ENCODE results near the gene GPR119.
"Not testable (repeated sequence)": the region's sequence is repeated elsewhere in the genome, so short reads cannot be mapped to it uniquely, and the experiment has no call there.

The GPR119 gene

DNA sequence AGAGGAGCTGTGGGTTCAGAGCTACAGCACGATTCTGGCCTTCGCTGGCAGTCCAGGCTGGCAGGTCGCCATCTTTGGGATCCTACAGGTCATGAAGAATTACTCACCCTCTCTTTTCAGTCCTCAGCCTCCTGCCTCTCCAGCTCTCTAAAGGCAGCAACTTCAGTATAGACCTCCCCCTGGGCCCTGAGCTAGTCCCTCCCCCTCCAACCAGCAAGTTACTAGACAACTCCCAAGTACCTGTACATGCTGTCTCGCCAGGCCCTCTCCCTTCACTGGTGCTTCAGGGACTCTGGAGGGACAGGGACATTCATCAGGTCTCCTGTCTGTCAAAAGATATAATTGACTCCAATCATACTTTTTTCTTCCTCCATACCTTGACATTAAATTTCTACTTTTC, at the start of gene GPR119:
Gene GPR119 (minus strand): TSS at position 155 of the 400 bp plus-strand sequence. CDS start 227 bp downstream, outside the sequence.
- no peak for DNase-seq

DNA sequence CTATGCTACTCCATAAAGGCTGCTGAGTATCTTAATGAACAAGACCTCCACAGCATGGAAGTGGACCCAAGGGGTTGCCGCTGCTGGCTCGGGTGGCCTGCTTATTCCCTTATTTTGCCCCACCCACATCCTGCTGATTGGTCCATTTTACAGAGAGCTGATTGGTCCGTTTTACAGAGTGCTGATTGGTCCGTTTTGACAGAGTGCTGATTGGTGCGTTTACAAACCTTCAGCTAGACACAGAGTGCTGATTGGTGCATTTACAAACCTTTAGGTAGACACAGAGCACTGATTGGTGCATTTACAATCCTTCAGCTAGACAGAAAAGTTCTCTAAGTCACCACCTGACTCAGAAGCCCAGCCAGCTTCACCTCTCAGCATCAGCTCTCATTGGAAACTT, 43.8 kb upstream of the GPR119 start:
- not testable (repeated sequence) for DNase-seq

DNA sequence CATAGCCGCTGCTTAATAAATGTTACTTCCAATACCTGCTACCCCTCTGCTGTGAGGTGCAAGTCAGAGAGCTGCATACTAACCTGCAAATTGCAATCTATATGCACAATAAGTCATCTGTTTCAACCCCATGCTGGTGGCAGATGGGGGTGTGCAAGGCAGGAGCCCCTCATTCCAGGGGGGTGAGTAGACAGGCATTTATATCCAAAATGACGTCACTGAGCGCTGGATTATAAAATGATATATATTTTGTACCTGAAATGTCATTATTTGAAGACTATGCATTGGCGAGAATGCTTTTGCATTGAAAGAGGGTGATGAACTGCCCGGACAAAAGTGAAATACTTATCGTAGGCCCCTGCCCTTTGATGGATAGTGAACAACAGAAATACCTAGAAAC, 41.1 kb upstream of the GPR119 start:
- no peak for DNase-seq

DNA sequence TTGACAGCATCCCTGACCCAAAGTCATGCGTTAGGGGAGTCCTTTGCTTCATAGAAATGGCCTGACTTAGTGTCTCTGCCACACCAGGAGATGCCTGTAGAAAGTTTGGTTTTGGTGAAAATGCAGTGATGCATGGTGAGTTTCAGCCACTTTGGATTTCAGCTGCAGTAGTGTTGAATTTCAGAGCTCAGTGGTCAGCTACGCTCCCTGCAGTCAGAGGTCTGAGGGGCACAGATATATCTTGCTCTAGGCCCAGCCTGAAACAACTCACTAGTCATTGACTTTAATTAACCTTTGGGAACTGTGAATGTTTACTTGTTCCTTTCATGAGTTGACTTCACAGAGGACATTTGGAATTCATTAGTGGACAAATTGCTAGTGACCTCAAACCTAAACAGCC, 33.8 kb upstream of the GPR119 start:
- DNase-seq: no peak

DNA sequence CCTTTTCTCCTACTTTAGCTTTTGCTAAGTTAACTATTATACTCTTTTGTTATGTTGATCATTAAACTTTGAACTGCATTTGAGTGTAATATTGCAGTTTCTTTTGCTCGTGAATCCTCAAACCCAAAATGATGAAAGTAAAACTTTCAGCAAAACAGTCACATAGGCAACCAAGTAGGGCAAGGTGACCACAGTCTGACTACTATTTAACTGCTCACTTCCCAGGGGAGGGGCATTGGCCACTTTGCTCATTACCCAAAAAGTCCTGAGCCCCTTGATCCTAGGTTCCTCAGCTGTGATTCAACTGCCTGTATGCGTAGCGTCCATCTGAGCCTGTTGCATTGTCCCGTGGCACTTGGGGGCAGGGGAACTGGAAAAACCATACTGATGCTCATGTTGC, 33.3 kb upstream of the GPR119 start:
- no peak for DNase-seq

DNA sequence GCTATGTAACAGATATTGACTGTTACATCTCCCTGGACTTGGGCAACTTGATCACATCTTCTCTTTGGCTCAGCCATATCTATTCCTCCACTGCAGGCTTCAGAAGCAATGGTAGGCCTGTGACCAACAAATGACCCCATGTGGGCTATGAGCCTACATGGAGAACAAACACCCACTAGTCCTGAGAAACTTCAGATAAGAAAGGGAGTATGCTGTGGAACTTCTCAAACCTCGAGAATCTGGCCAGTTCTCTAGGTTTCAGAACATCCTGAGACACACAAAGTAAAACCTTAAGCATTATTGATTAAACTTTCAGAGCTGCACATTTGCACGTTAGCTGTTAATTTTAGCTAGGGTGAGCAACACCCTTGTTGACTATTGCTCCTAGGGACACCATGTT, 32.6 kb upstream of the GPR119 start:
- no peak for DNase-seq

DNA sequence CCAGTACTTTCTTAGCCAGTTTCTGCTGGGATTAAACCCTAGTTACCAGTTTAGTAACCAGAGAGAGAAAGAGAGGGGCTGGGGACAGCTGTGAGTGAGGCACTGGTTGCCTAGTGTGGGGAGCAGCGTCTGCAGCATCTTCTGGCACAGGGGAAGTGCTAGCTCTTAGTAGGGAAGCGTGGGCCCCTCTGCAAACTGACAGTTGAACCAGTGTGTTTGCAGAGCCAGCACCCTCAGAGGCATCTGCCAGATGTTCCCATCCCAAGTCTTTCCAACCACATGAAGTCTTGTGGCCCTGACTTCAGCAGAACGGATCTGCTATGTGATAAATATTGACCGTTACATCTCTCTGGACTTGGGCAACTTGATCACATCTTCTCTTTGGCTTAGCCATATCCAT, 31.3 kb upstream of the GPR119 start:
- DNase-seq: no peak

DNA sequence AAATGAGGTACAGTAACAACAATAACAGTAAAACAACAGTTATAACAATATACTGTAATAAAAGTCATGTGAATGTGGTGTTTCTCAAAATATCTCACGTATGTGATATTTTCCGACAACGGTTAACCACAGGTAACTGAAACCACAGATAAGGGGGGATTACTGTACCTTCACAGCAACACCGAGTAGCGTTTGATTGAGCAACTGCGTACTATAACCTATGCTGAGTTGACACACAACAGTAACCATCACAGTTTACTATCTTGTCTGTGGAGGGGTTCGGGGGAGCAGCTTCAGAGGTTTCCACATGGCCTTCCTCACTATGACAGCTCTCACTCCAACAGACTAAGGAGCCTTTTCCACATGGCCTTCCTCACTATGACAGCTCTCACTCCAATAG, 29.7 kb upstream of the GPR119 start:
- no peak for DNase-seq

DNA sequence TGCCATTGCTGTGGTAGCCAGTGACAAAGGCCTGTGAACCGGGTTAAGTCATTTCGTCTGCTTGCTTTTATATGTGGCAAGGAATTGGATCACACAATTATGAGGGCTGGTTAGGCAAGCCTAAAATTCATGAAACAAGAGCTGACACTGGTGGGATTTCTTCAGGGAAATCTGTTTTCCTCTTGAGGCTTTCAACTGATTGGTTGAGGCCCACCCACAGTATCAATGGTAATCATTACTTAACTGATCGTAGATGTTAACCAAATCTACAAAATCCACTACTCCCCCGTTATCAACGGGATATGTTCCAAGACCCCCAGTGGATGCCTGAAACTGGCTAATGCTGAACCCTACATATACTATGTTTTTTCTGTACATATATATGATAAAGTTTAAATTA, 29.3 kb upstream of the GPR119 start:
- no peak for DNase-seq

DNA sequence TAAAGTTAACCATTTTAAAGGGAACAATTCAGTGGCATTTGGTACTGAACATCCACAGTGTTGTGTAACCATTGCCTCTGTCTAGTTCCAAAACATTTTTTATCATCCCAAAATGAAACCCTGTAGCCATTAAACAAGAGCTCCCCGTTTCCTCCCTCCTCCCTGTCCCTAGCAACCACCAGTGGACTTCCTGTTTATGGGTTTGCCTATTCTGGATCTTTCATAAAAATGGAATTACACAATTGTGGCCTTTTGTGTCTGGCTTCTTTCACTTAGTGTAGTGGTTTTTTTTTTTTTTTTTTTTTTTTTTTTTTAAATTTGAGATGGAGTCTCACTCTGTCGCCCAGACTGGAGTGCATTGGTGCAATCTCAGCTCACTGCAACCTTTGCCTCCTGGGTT, 27.9 kb upstream of the GPR119 start:
- DNase-seq: peak; percentile 0

DNA sequence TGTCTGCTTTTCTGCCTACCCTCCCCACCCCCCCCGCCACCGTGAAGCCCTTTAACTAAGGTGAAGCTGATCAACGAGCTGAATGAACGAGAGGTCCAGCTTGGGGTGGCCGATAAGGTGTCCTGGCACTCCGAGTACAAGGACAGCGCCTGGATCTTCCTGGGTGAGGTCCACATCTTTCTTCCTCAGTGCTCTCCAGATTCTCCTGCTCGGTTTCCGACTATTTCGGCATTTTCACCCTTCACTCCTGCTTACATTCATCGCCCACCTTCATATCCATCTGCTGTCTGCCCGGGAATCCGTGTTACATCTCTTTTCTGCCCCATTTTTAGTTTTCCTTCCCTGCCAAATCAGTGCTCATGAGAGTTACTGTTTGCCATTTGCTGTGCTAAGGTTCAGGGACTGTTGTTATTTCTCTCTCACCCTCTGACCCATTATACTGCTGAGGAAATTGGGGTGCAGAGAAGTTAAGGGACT, 16.8 kb upstream of the GPR119 start:
- DNase-seq: no peak

DNA sequence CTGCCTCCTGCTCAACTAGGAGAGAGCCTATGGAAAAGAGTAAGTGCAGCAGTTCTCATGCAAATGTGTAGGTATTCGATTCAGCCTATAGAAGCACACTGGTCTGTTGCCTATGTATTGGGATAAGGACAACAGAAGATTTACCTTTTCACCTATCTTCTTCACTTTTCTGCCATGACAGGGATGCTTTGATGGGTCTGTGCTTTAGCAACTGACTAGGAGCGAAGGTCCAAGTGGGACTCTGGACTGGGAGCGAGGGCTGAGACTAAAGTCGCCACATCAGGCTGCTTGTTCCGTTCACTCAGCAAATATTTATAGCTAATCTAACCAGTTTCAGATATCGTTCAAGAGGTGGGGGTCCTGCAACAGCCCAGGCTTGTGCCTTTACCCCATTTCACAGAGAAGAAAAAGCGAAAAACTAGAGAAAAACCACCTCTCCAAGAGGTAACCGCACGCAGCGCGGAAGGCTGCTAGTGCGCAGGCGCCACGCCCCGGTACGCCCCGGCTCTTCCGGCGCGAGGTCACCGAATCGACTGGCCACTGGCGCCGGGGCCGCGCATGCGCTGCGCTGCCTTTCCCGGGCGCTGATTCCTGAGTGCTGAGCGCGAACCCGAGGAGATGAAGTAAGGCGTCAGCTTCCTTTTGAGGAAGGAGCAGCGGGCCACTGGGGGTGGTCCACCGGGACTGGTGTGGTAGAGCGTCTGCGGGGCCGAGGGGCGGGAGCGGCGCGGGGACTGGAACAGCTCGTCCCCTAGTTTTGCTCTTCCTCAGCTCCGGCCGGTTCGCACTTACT, 16.1 kb upstream of the GPR119 start, which contains the start of gene RBMX2:
Gene RBMX2 (plus strand): TSS at position 573 of the 793 bp plus-strand sequence. CDS start 46 bp downstream, at position 619.
- peak; percentile 62 for DNase-seq

DNA sequence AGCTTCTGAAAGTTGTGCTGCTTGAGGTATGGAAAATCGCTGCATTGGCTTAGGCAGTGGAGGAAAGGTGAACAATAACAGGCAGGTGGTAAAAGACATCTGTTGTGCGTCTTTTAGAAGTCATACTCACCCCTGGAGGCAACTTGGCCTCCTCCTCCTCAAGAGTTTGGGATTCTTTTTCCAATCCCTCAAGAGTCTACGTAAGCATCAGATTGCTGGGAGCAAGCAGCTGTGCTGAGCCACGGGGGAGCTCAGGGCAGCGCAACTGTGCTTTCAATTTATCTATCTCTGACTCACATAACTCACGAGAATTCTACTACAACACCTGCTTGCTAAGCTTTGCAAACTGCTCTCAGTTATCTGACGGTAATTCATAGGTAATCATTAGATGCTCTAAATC, 9.9 kb upstream of the GPR119 start:
- no peak for DNase-seq

DNA sequence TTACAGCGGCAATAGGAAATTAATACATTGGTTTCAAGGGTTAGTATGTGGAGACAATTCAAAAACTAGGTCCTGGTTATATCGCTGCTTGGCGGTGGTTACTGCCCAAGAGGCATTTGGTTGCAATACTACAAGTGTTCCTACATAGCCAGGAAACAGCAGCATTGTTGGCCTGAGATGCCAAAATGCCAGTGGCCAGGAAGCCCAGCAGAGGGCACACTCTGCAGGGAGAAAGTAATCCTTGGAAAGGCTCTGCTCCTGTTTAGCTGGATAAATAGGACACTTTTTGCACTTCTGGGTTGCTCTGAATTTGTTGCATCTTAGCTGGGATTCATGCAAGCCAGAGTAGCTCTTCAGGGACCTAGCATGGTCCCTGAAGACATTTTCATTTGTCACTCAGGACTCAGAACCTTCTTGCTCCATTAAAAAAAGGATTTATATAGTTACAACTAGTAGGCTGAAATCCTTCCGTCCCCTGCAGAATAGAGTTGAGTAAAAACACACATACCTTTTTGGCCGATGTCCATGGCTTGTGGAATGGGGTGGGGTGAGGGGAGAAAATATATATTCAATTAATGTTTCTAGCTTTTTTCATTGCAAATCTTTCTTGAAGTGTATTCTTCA, 8.1 kb upstream of the GPR119 start:
- DNase-seq: no peak

DNA sequence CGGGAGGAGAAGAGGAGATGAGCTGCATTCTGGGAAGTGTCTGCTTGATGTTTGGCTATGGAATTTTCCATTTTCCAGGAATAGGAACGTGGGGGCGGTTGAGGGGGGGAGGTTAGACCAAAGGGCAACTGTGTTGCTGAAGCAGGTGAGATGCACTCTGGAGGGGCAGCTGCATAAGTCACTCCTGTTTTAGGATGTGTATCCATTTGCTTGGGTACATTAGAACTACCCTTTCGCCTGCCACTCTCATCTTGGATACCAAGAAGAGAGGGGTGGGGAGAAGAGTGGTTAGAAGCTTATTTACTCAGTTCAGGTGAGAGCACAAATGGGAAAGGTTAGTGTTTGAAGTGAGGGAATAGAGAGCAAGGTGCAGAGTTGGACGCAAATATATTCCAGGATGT, 934 bp upstream of the GPR119 start:
- no peak for DNase-seq

DNA sequence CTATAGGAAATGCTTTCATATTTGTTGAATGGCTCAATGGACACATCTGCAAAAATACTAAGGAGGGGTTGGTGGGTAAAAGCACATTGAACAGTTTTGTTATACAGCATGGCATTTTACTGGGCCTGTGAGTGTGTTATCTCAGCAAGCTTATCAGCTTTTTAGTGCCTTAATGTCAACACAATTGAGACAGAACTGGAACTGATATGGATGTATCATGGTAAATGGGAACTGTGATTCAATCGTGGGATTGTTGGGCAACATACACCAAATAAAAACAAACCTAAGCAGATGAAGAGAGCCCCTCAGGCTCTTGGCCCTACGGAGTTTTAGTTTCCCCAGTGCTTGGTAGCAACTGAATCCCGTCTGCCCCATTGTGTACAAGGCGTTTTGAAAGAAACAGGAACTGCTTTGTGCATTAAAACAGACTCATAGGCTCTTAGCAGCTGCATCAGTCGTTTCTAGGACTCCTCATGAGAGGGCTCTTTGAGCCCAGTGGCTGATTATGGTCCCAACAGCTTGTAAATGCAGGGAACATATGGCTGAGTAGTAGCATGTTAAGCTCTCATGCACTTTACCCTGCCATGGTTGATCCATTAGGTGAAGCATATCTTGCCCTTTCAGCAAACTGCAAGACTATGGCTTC, 7.3 kb downstream of the GPR119 start:
- no peak for DNase-seq

DNA sequence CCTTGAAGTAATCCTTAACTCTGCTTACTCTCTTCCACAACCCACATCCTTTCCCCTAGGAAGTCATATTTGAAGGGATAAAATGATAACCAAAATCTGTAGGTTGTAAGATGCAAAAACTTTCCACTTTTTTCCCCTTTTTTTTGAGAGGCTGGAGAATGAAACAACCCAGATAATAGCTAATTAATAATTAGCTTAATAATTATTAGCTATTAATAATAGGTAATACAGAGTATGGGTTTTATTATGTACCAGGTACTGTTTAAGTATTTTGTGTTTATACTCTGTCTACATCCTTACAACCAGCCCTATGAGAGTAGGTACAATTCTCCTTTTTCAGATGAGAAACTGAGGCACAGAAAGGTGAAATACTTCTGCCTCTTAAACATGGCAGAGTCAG, 9.4 kb downstream of the GPR119 start:
- no peak for DNase-seq

DNA sequence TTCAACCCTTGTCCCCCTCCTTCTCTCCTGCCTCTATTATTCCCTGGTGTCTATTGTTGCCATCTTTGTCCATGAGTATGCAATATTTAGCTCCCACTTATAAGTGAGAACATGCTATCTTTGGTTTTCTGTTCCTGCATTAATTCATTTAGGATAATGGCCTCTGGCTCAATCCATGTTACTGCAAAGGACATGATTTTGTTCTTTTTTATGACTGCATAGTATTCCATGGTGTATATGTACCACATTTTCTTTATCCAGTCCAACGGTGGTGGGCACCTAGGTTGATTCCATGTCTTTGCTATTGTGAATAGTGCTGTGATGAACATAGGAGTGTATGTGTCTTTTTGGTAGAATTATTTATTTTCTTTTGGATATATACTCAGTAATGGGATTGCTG, 33.4 kb downstream of the GPR119 start:
- DNase-seq: not testable (repeated sequence)

DNA sequence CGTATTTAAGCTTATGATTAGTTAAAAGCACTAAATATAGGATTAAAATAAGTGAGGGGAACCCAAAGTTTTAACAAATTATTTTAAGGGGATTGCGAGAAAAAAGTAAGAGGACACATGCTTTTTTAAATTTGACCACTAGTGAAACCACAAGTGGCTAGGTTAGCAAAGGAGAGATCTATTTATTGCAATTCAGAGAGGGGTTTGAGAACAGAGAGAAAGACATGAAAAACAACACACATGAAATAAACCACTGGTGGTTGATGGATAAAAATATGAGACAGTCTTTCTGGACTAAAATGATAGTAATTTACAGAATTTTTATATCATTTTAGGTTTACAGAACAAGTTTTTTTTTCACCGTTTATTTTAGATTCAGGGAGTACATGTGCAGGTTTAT, 33.9 kb downstream of the GPR119 start:
- no peak for DNase-seq

DNA sequence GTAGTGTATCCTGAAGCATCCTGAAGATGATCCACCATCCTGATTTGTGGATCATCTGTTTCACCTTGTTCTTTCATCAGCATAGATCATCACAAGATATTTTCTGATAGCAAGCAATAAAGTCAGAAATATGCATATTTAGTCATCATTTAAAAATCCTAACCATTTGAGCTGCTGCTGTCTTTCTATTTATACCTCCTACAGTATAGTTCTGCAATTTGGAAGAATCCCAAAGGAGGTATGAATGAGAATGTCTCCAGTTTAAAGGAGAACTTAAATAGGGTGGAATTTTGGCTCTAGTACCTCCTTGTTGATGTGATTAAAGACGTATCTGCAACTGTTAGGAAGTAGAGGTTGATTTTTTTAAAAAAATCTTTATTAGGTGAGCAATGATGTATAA, 38.2 kb downstream of the GPR119 start:
- no peak for DNase-seq

DNA sequence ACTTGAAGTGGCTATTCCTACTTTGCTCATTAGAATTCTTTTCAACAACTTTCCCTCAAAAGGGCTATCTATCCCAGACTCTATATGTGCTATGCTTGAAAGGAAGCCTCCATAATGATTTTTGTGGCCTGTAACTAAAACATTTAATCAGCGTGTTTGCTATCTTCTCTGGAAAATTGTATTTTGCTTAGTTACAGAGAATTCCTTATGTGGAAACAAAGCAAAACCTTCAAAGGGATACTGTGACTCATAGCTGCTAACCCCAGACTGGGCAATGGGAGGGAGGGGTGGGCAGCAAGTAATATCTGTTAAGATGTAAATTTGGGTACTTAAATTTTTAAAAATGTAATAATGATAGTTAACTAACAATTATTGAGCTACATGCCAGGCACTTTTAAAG, 42.1 kb downstream of the GPR119 start:
- no peak for DNase-seq

DNA sequence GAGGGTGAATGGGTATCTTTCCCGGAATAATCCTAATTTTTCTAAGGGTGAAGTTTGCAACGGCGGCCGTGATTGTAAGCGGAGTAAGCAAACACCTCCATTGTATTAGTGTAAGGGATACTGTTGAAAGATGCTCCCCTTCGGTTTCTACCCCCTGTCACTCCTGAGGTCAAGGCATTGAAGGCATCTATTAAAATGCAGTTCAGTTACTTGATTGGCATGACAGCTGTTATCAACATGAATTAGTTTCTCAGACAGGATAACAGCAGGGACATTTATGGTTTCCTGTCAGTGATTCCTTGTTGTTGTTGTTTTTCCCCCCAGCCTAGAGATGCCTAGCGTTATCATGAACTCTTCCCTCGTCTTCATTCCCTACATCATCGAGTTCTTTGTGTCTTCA, 45.2 kb downstream of the GPR119 start:
- no peak for DNase-seq

DNA sequence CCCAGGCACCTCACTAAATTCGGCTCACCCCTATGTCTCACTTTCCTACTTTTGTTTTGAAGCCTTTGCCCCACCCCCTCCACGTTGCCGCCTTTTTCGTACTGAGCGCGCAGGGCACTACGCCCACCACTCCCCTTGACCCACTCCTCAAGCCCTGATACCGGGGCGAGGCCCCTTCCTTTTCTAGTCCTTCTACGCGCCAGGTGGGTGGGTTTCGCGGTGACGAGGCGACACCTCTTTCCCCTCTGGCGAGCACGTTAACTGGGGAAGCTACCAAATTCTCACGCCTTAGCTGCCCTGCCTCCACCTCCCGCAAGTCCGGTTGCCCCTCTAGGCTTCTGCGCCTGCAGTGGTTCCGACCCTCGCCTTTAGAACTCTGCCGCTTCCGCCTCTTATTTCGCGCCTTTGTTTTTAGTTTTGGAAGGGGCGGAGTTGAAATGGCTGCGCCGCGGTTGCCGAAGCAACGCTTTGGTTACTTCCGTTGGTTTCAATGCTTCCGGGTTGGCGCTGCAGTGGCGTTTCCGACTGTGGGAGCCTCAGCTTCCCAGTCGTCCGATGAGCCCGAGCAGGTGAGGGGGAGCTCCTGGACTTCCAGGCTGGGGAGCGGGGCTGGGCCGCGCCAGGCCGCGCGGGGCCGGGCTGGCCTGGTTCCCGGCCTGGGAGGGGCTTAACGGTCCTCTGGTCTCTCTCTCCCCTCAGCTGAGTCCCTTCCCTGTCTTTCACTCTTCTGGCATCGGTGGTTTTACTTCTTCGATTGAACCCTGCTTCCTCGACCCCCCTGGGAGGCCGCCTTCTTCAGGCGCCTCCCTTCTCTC, 45.9 kb downstream of the GPR119 start, which contains the start of gene SLC25A14:
Gene SLC25A14 (plus strand): TSS at position 512 of the 815 bp plus-strand sequence. CDS start 360 bp downstream, outside the sequence.
- DNase-seq: peak; percentile 40
